Skeletal muscle satellite cell (primary cell): ENCODE results near the gene IQSEC2. TPM values are rescaled to one million over a fixed set of nuclear protein-coding genes. Genes with fewer than 3 reads are reported as not detected.

Source experiments
- H3K27me3 ChIP-seq: 2 replicates; pipeline ENCODE4 v1.7.0; 2013; ENCODE audit warnings: low read length; ENCODE audit not compliant: control insufficient read depth, insufficient read depth
- H3K36me3 ChIP-seq: 2 replicates; pipeline ENCODE4 v1.7.0; 2013; ENCODE audit warnings: mild to moderate bottlenecking, control low read depth, low read length; ENCODE audit not compliant: insufficient read depth
- H3K4me1 ChIP-seq: 2 replicates; pipeline ENCODE4 v1.7.0; 2013; ENCODE audit warnings: low read length; ENCODE audit not compliant: control insufficient read depth, insufficient read depth
- H3K4me2 ChIP-seq: 2 replicates; pipeline ENCODE4 v1.7.0; 2013; ENCODE audit warnings: mild to moderate bottlenecking, low read length
- H3K4me3 ChIP-seq: 2 replicates; pipeline ENCODE4 v1.7.0; 2013; ENCODE audit warnings: low read length
- H3K9ac ChIP-seq: 2 replicates; pipeline ENCODE4 v1.7.0; 2013; ENCODE audit warnings: mild to moderate bottlenecking, low read depth, low read length, moderate library complexity
- H3K9me3 ChIP-seq: replicated peaks from 2 replicates; pipeline ENCODE4 v1.7.0; 2013; ENCODE audit warnings: mild to moderate bottlenecking, control low read depth, low read length
- total RNA-seq: library from RNA; depleted of rRNA; stranded (reverse); fragments of >200 nt; gene quantifications from 2 replicates; pipeline ENCODE4 v1.2.3, GENCODE V29; 2012; rRNA removed

Gene IQSEC2
- 10.0 and 10.1 TPM in 2 replicates for total RNA-seq

GRCh38 chrX:53281321-53281822 lies at the start of gene IQSEC2:
TSS of gene IQSEC2 (minus strand) at chrX:53281584.
- Histone ChIP-seq H3K4me1 (peaks cover 18% of the 10 kb centered on the region), H3K9me3 (no peaks in the 10 kb centered on the region), H3K27me3 (peaks cover 18% of the 10 kb centered on the region), H3K9ac (peak within 1 kb of the TSS; percentile 72), H3K4me2 (peak within 1 kb of the TSS; percentile 79), H3K36me3 (no peaks in the 10 kb centered on the region), H3K4me3 (peak within 1 kb of the TSS; percentile 60)

- no peak overlapping the region for H3K4me3 ChIP-seq
- no peaks in the 10 kb centered on the region for H3K9me3 ChIP-seq
- H3K27me3 ChIP-seq: peaks cover 90% of the 10 kb centered on the region
- no peaks in the 10 kb centered on the region for H3K4me1 ChIP-seq
- H3K36me3 ChIP-seq: no peaks in the 10 kb centered on the region
- H3K9ac ChIP-seq: no peak overlapping the region
- no peak overlapping the region for H3K4me2 ChIP-seq
Observed at GRCh38 chrX:53330331-53330730, 48.9 kb upstream of the IQSEC2 start.

- H3K9me3 ChIP-seq: no peaks in the 10 kb centered on the region
- H3K4me1 ChIP-seq: no peaks in the 10 kb centered on the region
- H3K4me2 ChIP-seq: no peak overlapping the region
- no peak overlapping the region for H3K9ac ChIP-seq
- H3K36me3 ChIP-seq: no peaks in the 10 kb centered on the region
- H3K27me3 ChIP-seq: peaks cover 94% of the 10 kb centered on the region
- H3K4me3 ChIP-seq: no peak overlapping the region
Observed at GRCh38 chrX:53324803-53325202, 43.4 kb upstream of the IQSEC2 start.

GRCh38 chrX:53324085-53324484 lies 42.7 kb upstream of the IQSEC2 start:
- no peak overlapping the region for H3K9ac ChIP-seq
- no peak overlapping the region for H3K4me2 ChIP-seq
- H3K9me3 ChIP-seq: no peaks in the 10 kb centered on the region
- peaks cover 5% of the 10 kb centered on the region for H3K4me1 ChIP-seq
- no peaks in the 10 kb centered on the region for H3K36me3 ChIP-seq
- no peak overlapping the region for H3K4me3 ChIP-seq
- peaks cover 93% of the 10 kb centered on the region for H3K27me3 ChIP-seq

- no peak overlapping the region for H3K4me3 ChIP-seq
- no peaks in the 10 kb centered on the region for H3K36me3 ChIP-seq
- no peak overlapping the region for H3K9ac ChIP-seq
- H3K4me2 ChIP-seq: no peak overlapping the region
- peaks cover 6% of the 10 kb centered on the region for H3K4me1 ChIP-seq
- peaks cover 93% of the 10 kb centered on the region for H3K27me3 ChIP-seq
- H3K9me3 ChIP-seq: no peaks in the 10 kb centered on the region
Observed at GRCh38 chrX:53323196-53323595, 41.8 kb upstream of the IQSEC2 start.

- no peak overlapping the region for H3K4me2 ChIP-seq
- H3K9ac ChIP-seq: no peak overlapping the region
- no peaks in the 10 kb centered on the region for H3K36me3 ChIP-seq
- peaks cover 92% of the 10 kb centered on the region for H3K27me3 ChIP-seq
- H3K9me3 ChIP-seq: no peaks in the 10 kb centered on the region
- no peak overlapping the region for H3K4me3 ChIP-seq
- peaks cover 6% of the 10 kb centered on the region for H3K4me1 ChIP-seq
Observed at GRCh38 chrX:53321943-53322497, 40.6 kb upstream of the IQSEC2 start.

- Histone ChIP-seq H3K9ac (peak overlapping the region; percentile 52), H3K4me2 (peak overlapping the region; percentile 77), H3K27me3 (peaks cover 89% of the 10 kb centered on the region), H3K9me3 (no peaks in the 10 kb centered on the region), H3K4me3 (peak overlapping the region; percentile 67), H3K4me1 (peaks cover 6% of the 10 kb centered on the region), H3K36me3 (no peaks in the 10 kb centered on the region)
Observed at GRCh38 chrX:53321230-53321942, 40.0 kb upstream of the IQSEC2 start.

- Histone ChIP-seq H3K9ac (peak overlapping the region; percentile 52), H3K4me3 (peak overlapping the region; percentile 67), H3K27me3 (peaks cover 82% of the 10 kb centered on the region)
Observed at GRCh38 chrX:53320543-53321229, 39.3 kb upstream of the IQSEC2 start.

GRCh38 chrX:53319614-53320542 lies 38.5 kb upstream of the IQSEC2 start:
- H3K4me1 ChIP-seq: peaks cover 6% of the 10 kb centered on the region
- no peaks in the 10 kb centered on the region for H3K36me3 ChIP-seq
- peaks cover 74% of the 10 kb centered on the region for H3K27me3 ChIP-seq
- H3K9me3 ChIP-seq: no peaks in the 10 kb centered on the region
- H3K9ac ChIP-seq: peak overlapping the region; percentile 52
- H3K4me3 ChIP-seq: peak overlapping the region; percentile 67
- H3K4me2 ChIP-seq: peak overlapping the region; percentile 77

More at GRCh38 chrX:53320543-53321229, 39.3 kb upstream of the IQSEC2 start:
- peak overlapping the region; percentile 77 for H3K4me2 ChIP-seq
- no peaks in the 10 kb centered on the region for H3K36me3 ChIP-seq
- no peaks in the 10 kb centered on the region for H3K9me3 ChIP-seq
- peaks cover 6% of the 10 kb centered on the region for H3K4me1 ChIP-seq

- Histone ChIP-seq H3K27me3 (peaks cover 68% of the 10 kb centered on the region), H3K4me3 (peak overlapping the region; percentile 67), H3K4me2 (peak overlapping the region; percentile 77), H3K9me3 (no peaks in the 10 kb centered on the region), H3K9ac (no peak overlapping the region), H3K4me1 (peaks cover 6% of the 10 kb centered on the region), H3K36me3 (no peaks in the 10 kb centered on the region)
Observed at GRCh38 chrX:53318766-53319353, 37.5 kb upstream of the IQSEC2 start.
